ENCODE data around the gene IGFALS. TPM values are rescaled to one million over a fixed set of nuclear protein-coding genes. Genes with fewer than 3 reads are reported as not detected.
A peak's percentile ranks its signal among the peaks of the same experiment; 100 is the strongest.

The IGFALS gene
- total RNA-seq, 1 donor from 2014 or later, result 0.12 TPM

DNA sequence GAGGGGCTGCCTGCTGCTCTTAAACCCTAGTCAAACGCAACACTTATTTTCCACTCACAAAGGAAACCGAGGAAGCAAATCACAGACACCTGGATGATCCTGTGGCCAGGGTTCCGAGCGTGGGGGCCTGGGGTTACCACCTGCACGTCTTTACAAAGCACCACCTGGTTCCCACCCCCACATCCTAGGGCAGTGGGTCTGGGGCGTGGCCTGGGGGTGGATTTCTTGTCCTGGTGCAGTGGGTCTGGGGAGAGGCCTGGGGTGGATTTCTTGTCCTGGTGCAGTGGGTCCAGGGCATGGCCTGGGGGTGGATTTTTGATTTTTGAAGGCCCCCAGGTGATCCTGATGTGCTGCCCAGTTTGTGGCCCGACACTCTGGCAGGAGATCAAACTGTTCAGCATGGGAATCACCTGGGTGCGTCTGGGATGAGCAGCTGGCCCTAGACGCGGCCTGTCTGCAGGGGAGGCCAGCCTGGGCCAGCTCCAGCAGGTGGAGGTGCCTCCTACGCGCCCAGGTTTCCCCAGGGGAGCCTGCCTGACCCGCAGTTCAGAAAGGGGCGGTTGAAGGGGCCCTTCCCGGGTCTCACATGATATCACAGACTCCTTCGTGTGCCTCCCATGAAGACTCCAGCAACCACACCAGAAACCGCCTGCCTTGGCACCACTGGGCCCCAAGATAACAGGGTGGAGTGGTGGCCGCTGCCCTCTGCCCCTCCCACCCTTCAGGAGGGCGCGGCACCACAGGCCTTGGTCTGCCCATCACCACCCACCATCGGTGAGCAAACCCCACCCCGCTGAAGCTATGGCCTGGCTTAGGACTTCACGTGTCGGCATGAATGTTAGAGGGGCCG lies 26.8 kb upstream of the IGFALS start:
- TF ChIP-seq, protein P1, sequence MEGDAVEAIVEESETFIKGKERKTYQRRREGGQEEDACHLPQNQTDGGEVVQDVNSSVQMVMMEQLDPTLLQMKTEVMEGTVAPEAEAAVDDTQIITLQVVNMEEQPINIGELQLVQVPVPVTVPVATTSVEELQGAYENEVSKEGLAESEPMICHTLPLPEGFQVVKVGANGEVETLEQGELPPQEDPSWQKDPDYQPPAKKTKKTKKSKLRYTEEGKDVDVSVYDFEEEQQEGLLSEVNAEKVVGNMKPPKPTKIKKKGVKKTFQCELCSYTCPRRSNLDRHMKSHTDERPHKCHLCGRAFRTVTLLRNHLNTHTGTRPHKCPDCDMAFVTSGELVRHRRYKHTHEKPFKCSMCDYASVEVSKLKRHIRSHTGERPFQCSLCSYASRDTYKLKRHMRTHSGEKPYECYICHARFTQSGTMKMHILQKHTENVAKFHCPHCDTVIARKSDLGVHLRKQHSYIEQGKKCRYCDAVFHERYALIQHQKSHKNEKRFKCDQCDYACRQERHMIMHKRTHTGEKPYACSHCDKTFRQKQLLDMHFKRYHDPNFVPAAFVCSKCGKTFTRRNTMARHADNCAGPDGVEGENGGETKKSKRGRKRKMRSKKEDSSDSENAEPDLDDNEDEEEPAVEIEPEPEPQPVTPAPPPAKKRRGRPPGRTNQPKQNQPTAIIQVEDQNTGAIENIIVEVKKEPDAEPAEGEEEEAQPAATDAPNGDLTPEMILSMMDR (IDR thresholded peaks at IDR 0.05), result no peak
- H3K27ac Mint-ChIP-seq (ENCODE audit: unreplicated experiment), result no peak overlapping the region
- peaks cover 12% of the 10 kb centered on the region for H3K4me1 Mint-ChIP-seq (ENCODE audit: low read depth)
- H3K36me3 Mint-ChIP-seq (ENCODE audit: low read depth), result peaks cover 6% of the 10 kb centered on the region
- H3K9me3 Mint-ChIP-seq (ENCODE audit: low read depth), result no peaks in the 10 kb centered on the region
- peak; percentile 80 for DNase-seq (ENCODE audit: low spot score)
- no peak overlapping the region for H3K4me3 Mint-ChIP-seq (ENCODE audit: unreplicated experiment)
- no peaks in the 10 kb centered on the region for H3K27me3 Mint-ChIP-seq (ENCODE audit: low read depth)

DNA sequence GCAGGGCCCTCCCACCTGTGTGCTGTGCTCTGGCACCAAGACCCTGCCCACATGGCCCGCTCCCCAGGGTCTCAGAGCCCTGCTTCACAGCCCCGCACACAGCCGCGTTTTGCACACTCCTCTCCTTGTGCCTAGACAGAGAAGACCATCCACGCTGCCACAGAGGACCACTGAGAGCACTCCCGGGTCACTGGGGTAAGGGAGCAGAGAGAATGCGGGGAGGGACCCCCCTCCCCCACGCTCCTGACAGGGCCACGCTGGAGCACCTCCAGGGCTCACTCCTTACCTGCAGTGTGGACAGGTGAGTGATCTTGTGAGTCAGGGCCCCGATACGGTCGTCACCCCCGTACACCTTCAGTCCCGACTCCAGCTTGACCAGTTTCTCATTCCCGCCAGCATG lies 26.1 kb upstream of the IGFALS start:
- H3K27ac Mint-ChIP-seq (ENCODE audit: unreplicated experiment), result no peak overlapping the region
- TF ChIP-seq, protein P1 (IDR thresholded peaks at IDR 0.05), result no peak
- no peaks in the 10 kb centered on the region for H3K9me3 Mint-ChIP-seq (ENCODE audit: low read depth)
- peaks cover 6% of the 10 kb centered on the region for H3K36me3 Mint-ChIP-seq (ENCODE audit: low read depth)
- H3K27me3 Mint-ChIP-seq (ENCODE audit: low read depth), result no peaks in the 10 kb centered on the region
- no peak overlapping the region for H3K4me3 Mint-ChIP-seq (ENCODE audit: unreplicated experiment)
- H3K4me1 Mint-ChIP-seq (ENCODE audit: low read depth), result peaks cover 10% of the 10 kb centered on the region
- DNase-seq (ENCODE audit: low spot score), result peak; percentile 74

DNA sequence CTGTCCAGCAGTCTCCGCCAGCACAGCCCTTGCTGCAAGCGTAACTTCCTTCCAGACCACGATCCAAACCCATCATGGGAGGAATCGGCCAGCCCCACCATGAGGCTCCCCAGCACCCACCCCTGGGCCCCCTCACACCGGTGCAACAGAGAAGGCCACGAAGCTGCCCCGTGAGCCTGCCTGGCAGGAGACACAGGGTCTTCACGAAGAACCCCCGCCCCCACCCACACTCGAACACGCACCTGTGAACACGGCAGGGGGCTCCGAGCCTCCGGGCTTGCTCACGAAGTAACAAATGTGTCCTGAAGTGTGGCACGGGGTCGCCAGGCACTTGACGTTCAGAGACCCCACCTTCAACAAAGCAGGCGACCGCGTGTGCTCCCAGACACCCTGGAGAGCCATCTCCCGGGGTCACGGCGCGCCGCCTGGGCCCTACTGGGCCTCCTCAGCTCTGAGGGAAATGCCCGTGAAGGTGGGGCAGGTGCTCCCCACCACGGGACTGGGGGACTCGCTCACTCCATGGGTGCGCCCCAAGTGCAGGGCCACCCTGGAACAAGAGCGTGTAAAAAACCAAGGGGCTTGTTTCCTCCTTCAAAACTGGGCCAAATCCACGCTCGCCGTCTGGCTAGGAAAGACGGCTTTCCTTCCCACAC lies 25.5 kb upstream of the IGFALS start:
- no peak overlapping the region for H3K27ac Mint-ChIP-seq (ENCODE audit: unreplicated experiment)
- no peaks in the 10 kb centered on the region for H3K9me3 Mint-ChIP-seq (ENCODE audit: low read depth)
- peak; percentile 86 for DNase-seq (ENCODE audit: low spot score)
- peaks cover 6% of the 10 kb centered on the region for H3K36me3 Mint-ChIP-seq (ENCODE audit: low read depth)
- TF ChIP-seq, protein P1 (IDR thresholded peaks at IDR 0.05), result no peak
- no peak overlapping the region for H3K4me3 Mint-ChIP-seq (ENCODE audit: unreplicated experiment)
- H3K27me3 Mint-ChIP-seq (ENCODE audit: low read depth), result no peaks in the 10 kb centered on the region
- peaks cover 4% of the 10 kb centered on the region for H3K4me1 Mint-ChIP-seq (ENCODE audit: low read depth)

DNA sequence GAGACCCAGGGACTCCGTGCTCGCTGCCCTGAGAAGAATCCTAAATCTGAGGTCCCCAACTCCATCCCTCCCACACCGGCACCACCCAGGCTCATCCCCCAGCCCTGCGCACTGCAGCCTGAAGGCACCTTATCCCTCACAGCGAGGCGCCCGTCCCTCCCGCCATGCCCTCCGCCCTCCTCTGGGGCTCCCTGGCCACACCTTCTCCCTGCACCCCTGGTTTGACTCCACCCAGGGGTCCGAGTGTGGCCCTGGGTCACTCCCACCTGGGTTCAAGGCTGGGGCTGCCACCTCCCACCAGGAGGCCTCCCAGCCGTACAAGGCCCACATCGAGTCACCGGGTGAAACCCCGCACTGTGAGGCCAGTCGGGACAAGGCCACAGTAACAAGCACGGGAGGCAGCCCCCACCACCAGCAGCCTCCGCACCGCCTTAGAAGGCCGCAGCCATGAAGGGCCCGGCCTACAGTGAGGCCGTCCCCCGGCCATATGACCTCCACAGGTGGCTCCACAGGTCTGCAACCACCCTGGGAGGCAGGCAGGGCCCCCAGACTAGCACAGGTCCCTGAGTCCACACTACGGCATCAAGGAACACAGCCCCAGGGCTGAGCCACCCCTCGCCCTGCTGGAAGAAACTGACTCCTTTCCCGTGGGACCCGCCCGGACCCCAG lies 24.8 kb upstream of the IGFALS start:
- Mint-ChIP-seq H3K27ac (ENCODE audit: unreplicated experiment) (no peak overlapping the region), H3K4me3 (ENCODE audit: unreplicated experiment) (no peak overlapping the region), H3K4me1 (ENCODE audit: low read depth) (peaks cover under 1% of the 10 kb centered on the region), H3K36me3 (ENCODE audit: low read depth) (peaks cover 6% of the 10 kb centered on the region), H3K9me3 (ENCODE audit: low read depth) (no peaks in the 10 kb centered on the region), H3K27me3 (ENCODE audit: low read depth) (no peaks in the 10 kb centered on the region)
- DNase-seq (ENCODE audit: low spot score), result peak; percentile 87
- TF ChIP-seq, protein P1 (IDR thresholded peaks at IDR 0.05), result no peak

DNA sequence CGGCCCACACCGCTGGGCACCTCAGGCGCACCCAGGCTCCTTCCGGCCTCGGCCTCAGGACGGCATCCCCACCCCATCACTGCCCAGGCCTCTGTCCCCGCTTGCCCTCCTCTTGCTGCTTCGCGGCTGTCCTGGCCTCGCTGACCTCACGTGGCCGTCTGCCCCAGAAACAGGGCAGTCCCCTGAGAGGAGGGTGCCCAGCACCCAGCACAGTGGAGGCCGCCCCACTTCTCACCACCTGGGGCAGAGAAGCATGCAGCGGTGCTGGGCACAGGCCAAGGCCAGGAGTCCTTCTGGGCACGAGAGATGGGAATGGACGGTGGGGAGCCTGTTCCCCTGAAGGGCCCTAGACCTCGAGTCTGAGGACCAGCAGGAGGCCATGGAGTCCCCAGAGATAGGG lies 24.2 kb upstream of the IGFALS start:
- TF ChIP-seq, protein P1 (IDR thresholded peaks at IDR 0.05), result no peak
- Mint-ChIP-seq H3K27ac (ENCODE audit: unreplicated experiment) (no peak overlapping the region), H3K36me3 (ENCODE audit: low read depth) (peaks cover 6% of the 10 kb centered on the region), H3K27me3 (ENCODE audit: low read depth) (no peaks in the 10 kb centered on the region), H3K9me3 (ENCODE audit: low read depth) (no peaks in the 10 kb centered on the region), H3K4me1 (ENCODE audit: low read depth) (peaks cover 7% of the 10 kb centered on the region), H3K4me3 (ENCODE audit: unreplicated experiment) (no peak overlapping the region)
- no peak for DNase-seq (ENCODE audit: low spot score)

Measured in chondrocyte (in vitro differentiated cells).